Left ventricle myocardium superior (tissue), 1 donor: ENCODE measurements around the gene ZNF655. TPM values are rescaled to one million over a fixed set of nuclear protein-coding genes. Genes with fewer than 3 reads are reported as not detected.
"Not testable (repeated sequence)": the region's sequence is repeated elsewhere in the genome, so short reads cannot be mapped to it uniquely, and the experiment has no call there.

Experiments
- ATAC-seq: fragments of 200-7000 bp; cut with Tn5 transposase; one replicate; pipeline ENCODE4 v1.9.1; 2020; ENCODE audit warnings: mild to moderate bottlenecking, moderate library complexity
- DNase-seq: peaks from one replicate; pipeline ENCODE4 v3.0.0-alpha.2; 2020
- intact Hi-C: fragments of 100-400 bp; cut with micrococcal nuclease; formaldehyde crosslinking; loops from one replicate; pipeline ENCODE4 v1.11.0; 2022
- long read RNA-seq: library from polyadenylated mRNA; unstranded; transcript quantifications from one replicate; pipeline ENCODE4 v2.0.0, GENCODE V29; 2021
- total RNA-seq: library from RNA; stranded (reverse); fragmentation: NEBNext Ultra II Directional; extraction: Animal tissue kit (Norgen Biotek cat#: 25700); gene quantifications from one replicate; pipeline ENCODE4 v1.2.1, GENCODE V29; 2021
- donor health status: DM: no; HTN: yes; CAD: no; lungs with severe emphysema.

Gene ZNF655, protein sequence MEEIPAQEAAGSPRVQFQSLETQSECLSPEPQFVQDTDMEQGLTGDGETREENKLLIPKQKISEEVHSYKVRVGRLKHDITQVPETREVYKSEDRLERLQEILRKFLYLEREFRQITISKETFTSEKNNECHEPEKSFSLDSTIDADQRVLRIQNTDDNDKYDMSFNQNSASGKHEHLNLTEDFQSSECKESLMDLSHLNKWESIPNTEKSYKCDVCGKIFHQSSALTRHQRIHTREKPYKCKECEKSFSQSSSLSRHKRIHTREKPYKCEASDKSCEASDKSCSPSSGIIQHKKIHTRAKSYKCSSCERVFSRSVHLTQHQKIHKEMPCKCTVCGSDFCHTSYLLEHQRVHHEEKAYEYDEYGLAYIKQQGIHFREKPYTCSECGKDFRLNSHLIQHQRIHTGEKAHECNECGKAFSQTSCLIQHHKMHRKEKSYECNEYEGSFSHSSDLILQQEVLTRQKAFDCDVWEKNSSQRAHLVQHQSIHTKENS
- 30.0 TPM for total RNA-seq
- long read RNA-seq, transcript ZNF655-222 (4 exons, 1,815 nt): major isoform, 10 of 26 reads
- long read RNA-seq, partial matches to known transcripts: 0 of 26 reads
- long read RNA-seq, other reads (novel, unspliced or antisense): 8 of 26 reads

- intact Hi-C loops: no loop called here
Observed at GRCh38 chr7:99558306-99559174, at the start of gene ZNF655. Gene ZNF655 (plus strand): TSS chr7:99558642. CDS start chr7:99560560, 1,918 bp downstream.

GRCh38 chr7:99514050-99514449, 44.4 kb upstream of the ZNF655 start:
- ATAC-seq: no peak
- no peak for DNase-seq
- intact Hi-C loops: no loop called here

More at GRCh38 chr7:99558306-99559174, at the start of gene ZNF655:
- DNase-seq: peak; percentile 93
- ATAC-seq: peak; percentile 98

GRCh38 chr7:99521399-99521798, 37.0 kb upstream of the ZNF655 start:
- DNase-seq (no peak), ATAC-seq (no peak)
- intact Hi-C loops: no loop called here

DNA sequence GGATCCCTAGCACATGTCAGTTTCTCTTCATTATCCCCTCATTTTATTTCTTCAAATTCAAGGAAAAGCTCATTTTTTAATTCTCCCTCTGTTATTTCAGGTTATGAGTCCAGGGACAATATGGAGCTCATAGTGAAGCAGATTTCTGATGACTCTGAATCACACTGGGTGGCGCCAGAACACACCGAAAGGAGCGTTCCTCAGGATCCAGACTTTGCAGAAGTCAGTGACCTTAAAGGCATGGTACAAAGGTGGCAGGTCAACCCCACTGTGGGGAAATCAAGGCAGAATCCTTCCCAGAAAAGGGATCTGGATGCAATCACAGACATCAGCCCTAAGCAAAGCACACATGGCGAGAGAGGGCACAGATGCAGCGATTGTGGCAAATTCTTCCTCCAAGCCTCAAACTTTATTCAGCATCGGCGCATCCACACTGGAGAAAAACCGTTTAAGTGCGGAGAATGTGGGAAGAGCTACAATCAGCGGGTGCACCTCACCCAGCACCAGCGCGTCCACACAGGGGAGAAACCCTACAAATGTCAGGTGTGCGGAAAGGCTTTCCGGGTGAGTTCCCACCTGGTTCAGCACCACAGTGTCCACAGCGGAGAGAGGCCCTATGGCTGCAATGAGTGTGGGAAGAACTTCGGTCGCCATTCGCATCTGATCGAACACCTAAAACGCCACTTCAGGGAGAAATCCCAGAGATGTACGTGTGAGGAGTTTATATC, 32.6 kb upstream of the ZNF655 start:
- intact Hi-C loops: no loop called here
- DNase-seq (no peak), ATAC-seq (no peak)

- intact Hi-C loops: no loop called here
- ATAC-seq (no peak), DNase-seq (no peak)
Observed at GRCh38 chr7:99531354-99531765, 27.1 kb upstream of the ZNF655 start.

GRCh38 chr7:99535667-99536066, 22.8 kb upstream of the ZNF655 start:
- DNase-seq: no peak

DNA sequence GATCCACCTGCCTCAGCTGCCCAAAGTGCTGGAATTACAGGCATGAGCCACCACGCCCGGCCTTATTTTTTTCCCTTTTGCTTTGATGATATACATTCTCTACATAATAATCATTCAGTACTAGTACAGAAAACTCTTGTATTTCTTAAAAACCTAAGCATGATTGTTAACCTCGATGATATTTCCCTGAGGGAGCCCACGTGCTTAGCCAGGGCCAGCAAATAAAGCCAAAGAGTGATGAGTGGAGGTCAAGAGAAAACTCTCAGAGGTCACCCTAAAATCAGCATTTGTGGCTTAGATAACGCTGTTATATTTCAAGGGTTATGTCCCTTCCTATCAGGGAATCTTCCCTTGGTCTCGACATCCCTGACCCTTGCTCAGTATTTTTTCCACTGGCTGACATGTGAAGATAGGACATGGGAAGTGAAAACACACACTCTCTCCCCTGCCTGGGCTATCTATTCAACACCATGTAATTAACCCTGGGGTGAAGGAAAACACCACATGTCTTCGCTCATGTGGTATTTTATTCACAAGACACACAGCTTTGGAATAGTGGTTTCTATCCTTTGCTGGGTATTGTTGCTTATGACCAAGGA, 19.1 kb upstream of the ZNF655 start:
- intact Hi-C loops: no loop called here
- no peak for DNase-seq
- ATAC-seq: no peak

More at GRCh38 chr7:99535667-99536066, 22.8 kb upstream of the ZNF655 start:
- intact Hi-C loops: no loop called here
- no peak for ATAC-seq

DNA sequence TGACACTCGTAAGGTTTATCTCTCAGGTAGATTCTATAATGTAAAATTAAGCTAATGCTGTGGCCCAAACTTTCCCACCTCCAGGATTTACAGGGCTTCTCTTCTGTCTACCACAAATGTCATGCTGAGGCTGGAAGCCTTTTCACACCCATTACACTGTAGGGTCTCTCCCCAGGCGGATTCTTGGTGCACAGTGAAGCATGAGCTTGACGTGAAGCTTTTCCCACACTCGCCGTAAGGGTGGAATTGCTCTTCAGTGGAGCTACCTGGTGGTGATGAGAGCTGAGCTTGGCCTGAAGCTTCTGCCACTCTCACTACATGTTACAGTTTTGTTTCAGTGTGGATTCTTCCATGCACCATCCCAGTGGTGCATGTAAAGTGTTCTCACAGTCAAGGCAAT, 17.9 kb upstream of the ZNF655 start:
- ATAC-seq (no peak), DNase-seq (no peak)
- intact Hi-C loops: no loop called here

- no peak for ATAC-seq
- intact Hi-C loops: no loop called here
- DNase-seq: no peak
Observed at GRCh38 chr7:99541212-99541611, 17.2 kb upstream of the ZNF655 start.

DNA sequence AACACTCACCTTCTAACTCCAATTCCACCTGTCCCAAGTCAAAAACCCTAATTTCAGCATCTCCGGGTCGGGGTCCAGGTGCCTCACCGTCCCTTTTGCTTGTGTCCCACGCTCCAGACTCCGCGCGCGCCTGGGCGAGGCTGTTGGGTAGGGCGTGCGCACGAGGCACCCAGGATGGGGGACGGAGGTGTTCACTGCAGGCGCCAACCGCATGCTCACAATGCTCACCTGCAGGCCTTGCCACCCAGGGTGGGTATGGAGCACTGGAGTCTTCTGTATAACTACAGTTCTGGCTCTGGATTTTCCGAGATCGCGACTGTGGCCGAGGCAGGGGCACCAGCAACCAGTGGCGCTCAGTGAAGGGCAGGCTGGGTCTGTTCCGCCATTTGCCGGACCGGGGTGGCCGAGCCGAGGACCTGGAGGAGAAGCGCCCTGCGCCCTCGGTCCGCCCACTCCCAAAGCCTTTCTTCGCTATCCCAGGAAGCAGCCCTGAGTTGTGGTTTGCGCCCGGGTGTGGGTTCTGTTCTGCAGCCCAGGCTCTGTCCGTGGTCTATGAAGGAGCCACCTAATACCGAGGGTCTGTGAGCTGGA, 15.3 kb upstream of the ZNF655 start:
- intact Hi-C loops: no loop called here
- no peak for ATAC-seq
- DNase-seq: no peak

DNA sequence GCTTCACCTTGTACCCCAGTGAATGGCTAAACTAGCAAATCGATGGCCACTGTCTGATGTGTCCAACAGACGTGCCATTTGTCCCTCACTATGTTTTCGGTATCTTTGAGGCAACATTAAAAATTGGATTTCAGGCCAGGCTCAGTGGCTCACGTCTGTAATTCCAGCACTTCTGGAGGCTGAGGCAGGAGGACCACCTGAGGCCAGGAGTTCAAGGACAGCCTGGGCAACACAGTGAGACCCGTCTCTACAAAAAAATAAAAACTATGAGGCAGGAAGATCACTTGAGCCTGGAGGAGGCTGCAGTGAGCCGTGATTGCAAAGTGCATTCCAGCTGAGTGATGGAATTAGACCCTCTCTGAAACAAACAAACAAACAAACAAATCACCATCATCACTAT, 14.5 kb upstream of the ZNF655 start:
- intact Hi-C loops: no loop called here
- DNase-seq (no peak), ATAC-seq (no peak)

DNA sequence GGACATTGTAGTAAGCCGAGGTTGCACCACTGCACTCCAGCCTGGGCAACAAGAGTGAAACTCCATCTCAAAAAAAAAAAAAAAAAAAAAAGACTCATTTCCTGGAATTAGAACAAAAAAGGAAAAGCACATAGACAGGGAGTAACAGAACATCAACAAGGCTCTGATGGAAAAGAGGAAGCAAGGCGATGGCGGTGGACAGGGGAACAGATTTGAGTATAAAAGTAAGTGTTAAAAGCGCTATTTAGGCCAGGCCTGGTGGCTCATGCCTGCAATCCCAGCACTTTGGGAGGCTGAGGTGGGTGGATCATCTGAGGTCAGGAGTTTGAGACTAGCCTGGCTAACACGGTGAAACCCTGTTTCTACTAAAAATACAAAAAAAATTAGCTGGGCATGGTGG, 13.1 kb upstream of the ZNF655 start:
- ATAC-seq, DNase-seq, intact Hi-C loops: not testable (repeated sequence)

GRCh38 chr7:99549545-99549944, 8.9 kb upstream of the ZNF655 start:
- DNase-seq, ATAC-seq, intact Hi-C loops: not testable (repeated sequence)

DNA sequence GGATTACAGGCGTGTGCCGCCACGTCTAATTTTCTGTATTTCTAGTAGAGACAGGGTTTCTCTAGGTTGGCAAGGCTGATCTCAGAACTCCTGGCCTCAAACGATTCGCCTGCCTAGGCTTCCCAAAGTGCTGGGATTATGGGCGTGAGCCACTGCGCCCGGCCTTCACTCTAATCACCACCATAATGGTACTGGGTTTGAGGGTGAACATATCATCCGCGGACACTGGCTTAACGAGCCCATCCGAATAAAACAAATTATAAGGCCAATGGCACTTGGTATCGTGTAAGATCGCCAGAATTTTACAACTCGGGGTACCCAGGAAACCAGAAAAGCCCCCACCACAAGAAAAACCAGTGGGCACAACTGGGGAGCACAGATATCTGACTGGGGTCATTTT, 7.1 kb upstream of the ZNF655 start:
- ATAC-seq (peak; percentile 12), DNase-seq (no peak)
- intact Hi-C loops: no loop called here

GRCh38 chr7:99551767-99552463, 6.5 kb upstream of the ZNF655 start, which contains the start of gene FAM200A:
Gene FAM200A (minus strand): TSS chr7:99552114. CDS start chr7:99548407, 3,707 bp downstream.
- ATAC-seq (peak; percentile 99), DNase-seq (peak; percentile 93)
- intact Hi-C loops: no loop called here

GRCh38 chr7:99553039-99553438, 5.4 kb upstream of the ZNF655 start:
- DNase-seq (no peak), ATAC-seq (no peak)
- intact Hi-C loops: no loop called here

DNA sequence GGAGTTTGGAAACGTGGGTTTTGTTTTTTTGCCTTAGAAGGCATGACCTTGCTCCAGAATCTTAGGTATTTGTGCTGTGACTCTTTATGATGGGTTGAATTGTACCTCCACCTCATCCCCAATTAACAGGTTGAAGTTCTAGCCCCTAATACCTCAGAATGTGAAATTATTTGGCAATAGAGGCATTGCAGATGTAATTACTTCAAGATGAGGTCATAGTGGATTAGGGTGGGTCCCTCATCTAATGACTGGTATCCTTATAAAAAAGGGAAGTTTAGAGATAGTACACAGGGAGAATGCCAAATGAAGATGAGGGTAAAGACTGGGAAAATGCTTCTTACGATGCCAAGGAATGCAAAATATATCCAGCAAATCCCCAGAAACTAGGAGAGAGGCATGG, 3.5 kb upstream of the ZNF655 start:
- DNase-seq: no peak
- intact Hi-C loops: no loop called here

DNA sequence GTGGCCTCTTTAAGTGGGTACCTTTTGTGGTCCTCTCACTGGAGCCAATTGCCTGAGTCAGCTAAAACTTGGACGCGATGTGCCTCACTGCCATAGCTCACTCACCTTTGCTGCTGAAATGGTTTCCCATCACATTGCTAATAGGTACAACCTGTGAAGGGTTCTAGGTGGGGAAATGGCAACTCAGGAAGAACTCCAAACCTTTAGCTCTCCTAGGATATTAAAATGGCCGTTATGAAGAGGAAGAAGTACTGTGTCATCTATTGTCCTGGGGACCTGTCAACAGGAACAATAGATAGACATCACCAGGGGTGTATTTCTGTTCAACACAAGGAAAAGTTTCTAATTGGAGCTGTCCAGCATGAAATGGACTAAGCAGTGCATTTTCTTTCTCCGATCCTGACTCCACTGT, 1.2 kb upstream of the ZNF655 start:
- no peak for ATAC-seq
- intact Hi-C loops: no loop called here
- DNase-seq: no peak

More for the DNA sequence above, 3.5 kb upstream of the ZNF655 start:
- ATAC-seq: no peak
